Hepatocyte (in vitro differentiated cells): ENCODE data around the gene IKBIP.

Experiments used
- EZH2 ChIP-seq: fragments of 200-600 bp; sonication (generic); IDR thresholded peaks from 2 replicates; pipeline ENCODE4 v1.6.1; 2016; ENCODE audit warnings: antibody characterized with exemption, mild to moderate bottlenecking, borderline replicate concordance
- EZH2phosphoT487 ChIP-seq: fragments of 200-600 bp; sonication (generic); IDR thresholded peaks from one replicate; pipeline ENCODE4 v1.6.1; 2018; ENCODE audit warnings: antibody characterized with exemption, mild to moderate bottlenecking, low read depth, moderate library complexity; ENCODE audit not compliant: unreplicated experiment, severe bottlenecking
- TF ChIP-seq, protein P1 (sequence below): fragments of 200-600 bp; sonication (generic); IDR thresholded peaks from 2 replicates; pipeline ENCODE4 v1.5.1; 2016; ENCODE audit warnings: antibody characterized with exemption, mild to moderate bottlenecking; ENCODE audit not compliant: poor library complexity

DNA sequence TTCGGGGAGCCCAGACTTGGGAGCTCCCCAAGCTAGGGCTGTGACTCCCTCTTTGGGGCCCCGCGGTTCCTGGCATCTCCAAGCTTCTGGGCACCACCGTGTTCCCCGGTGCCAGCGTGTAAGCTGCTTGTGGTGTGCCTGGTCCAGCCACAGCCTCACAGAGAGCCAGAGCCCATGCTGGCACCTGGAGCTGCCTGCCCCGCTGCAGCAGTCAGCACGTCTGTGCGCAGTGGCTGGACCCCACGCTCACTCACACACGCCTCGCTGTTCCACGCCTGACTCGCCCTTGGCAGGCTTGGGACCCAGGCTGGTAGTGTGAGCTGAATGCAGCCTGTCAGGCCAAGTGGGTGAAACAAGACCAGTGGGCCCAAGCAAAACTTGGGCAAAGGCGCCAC, 35.0 kb upstream of the IKBIP start:
- no peak for TF ChIP-seq EZH2
- TF ChIP-seq, protein P1, sequence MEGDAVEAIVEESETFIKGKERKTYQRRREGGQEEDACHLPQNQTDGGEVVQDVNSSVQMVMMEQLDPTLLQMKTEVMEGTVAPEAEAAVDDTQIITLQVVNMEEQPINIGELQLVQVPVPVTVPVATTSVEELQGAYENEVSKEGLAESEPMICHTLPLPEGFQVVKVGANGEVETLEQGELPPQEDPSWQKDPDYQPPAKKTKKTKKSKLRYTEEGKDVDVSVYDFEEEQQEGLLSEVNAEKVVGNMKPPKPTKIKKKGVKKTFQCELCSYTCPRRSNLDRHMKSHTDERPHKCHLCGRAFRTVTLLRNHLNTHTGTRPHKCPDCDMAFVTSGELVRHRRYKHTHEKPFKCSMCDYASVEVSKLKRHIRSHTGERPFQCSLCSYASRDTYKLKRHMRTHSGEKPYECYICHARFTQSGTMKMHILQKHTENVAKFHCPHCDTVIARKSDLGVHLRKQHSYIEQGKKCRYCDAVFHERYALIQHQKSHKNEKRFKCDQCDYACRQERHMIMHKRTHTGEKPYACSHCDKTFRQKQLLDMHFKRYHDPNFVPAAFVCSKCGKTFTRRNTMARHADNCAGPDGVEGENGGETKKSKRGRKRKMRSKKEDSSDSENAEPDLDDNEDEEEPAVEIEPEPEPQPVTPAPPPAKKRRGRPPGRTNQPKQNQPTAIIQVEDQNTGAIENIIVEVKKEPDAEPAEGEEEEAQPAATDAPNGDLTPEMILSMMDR, result no peak
- no peak for TF ChIP-seq EZH2phosphoT487
